ENCODE measurements around the gene MEOX1.

The MEOX1 gene

DNA sequence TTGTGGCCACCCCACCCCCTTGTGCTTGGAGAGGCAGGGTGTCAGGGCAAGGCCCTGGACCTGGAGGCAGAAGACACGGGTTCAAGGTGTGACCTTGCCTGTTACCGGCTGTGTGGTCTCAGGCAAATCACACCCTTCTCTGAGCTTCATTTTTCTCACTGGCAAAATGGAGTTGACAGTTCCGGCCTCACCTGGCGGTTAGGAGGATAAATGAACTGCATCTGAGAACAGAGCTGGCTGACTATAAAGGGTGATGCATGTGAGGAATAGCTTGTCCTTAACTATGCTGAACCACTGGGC, 4.2 kb upstream of the MEOX1 start:
- H3K4me3 ChIP-seq: no peak overlapping the region
- DNase-seq (ENCODE audit: low spot score): no peak
- peak overlapping the region in 1 of 2 donors; percentile 71 for H3K27ac ChIP-seq
- TF ChIP-seq, protein P1, sequence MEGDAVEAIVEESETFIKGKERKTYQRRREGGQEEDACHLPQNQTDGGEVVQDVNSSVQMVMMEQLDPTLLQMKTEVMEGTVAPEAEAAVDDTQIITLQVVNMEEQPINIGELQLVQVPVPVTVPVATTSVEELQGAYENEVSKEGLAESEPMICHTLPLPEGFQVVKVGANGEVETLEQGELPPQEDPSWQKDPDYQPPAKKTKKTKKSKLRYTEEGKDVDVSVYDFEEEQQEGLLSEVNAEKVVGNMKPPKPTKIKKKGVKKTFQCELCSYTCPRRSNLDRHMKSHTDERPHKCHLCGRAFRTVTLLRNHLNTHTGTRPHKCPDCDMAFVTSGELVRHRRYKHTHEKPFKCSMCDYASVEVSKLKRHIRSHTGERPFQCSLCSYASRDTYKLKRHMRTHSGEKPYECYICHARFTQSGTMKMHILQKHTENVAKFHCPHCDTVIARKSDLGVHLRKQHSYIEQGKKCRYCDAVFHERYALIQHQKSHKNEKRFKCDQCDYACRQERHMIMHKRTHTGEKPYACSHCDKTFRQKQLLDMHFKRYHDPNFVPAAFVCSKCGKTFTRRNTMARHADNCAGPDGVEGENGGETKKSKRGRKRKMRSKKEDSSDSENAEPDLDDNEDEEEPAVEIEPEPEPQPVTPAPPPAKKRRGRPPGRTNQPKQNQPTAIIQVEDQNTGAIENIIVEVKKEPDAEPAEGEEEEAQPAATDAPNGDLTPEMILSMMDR (IDR thresholded peaks at IDR 0.05): no peak

GRCh38 chr17:43665084-43665936, 3.6 kb upstream of the MEOX1 start:
- no peak for DNase-seq (ENCODE audit: low spot score)
- peak overlapping the region in 1 of 2 donors; percentile 71 for H3K27ac ChIP-seq

DNA sequence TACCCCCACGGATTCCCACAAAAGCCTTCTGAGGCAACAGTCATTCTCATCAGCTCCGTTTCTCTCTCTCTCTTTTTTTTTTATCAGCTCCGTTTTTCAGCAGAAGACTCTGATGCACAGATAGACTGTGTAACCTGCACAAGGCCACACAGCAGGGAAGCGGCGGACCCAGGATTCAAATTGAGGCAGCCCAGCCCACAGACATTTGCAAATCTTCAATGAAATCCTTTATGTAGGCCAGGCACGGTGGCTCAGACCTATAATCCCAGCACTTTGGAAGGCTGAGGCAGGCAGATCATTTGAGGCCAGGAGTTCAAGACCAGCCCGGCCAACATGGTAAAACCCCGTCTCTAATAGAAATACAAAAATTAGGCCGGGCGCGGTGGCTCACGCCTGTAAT, 2.4 kb upstream of the MEOX1 start:
- DNase-seq (ENCODE audit: low spot score): no peak
- Histone ChIP-seq H3K4me3 (no peak overlapping the region), H3K27ac (no peak overlapping the region)
- TF ChIP-seq, protein P1 (IDR thresholded peaks at IDR 0.05): no peak

More at GRCh38 chr17:43665084-43665936, 3.6 kb upstream of the MEOX1 start:
- no peak overlapping the region for H3K4me3 ChIP-seq
- TF ChIP-seq, protein P1 (IDR thresholded peaks at IDR 0.05): no peak

DNA sequence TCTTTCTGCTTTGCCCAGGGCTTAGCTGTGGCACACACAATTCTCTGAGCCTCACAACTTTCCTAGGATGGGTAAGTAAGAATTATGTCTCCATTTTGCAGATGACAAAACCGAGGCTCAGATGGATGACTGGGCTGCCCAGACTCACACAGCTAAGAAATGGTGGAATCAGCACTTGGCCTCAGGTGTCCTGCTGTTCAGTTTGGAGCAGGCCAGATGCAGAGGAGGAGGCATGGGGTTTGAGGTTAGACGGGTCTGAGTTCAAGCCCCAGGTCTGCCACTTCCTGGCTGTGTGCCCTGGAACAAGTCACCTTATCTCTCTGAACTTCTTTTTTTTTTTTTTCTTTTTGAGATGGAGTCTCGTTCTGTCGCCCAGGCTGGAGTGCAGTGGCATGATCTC, 1.7 kb upstream of the MEOX1 start:
- Histone ChIP-seq H3K4me3 (no peak overlapping the region), H3K27ac (no peak overlapping the region)
- TF ChIP-seq, protein P1 (IDR thresholded peaks at IDR 0.05): no peak
- DNase-seq (ENCODE audit: low spot score): no peak

DNA sequence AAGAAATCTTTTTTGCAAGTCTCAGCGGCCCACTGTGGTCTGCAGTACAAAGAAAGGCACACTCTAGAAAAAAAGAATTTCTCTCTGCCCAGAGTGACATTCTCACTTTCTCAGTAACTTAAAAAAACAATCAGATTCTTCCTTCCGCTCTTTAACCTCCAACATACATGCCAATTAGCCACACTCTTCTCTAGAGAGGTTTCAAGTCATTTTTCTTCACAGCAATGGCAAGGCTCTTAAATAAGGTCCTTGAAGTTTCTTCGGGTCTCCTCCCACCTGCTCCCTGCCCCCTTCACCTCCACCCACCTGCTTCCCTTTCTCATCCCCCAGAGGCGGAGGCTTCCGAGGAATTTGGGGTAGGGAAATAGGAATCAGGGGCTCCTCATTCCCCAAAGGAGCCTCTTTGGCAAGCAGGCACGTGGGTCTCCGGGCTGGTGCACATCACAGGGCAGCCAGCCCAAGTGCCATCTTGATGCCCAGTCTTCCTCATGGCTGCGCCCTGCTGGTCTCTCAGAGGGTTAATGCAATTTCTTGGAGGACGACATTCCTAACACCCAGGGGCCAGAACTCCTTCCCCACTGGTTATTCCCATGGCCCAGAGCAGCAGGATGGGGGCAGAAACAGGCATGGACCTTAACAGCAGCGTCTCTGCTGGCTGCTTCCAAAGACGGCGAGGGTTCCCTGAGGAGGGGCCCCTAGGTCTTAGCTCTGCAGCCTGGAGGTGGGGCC, 855 bp upstream of the MEOX1 start:
- Histone ChIP-seq H3K4me3 (no peak overlapping the region), H3K27ac (no peak overlapping the region)
- TF ChIP-seq, protein P1 (IDR thresholded peaks at IDR 0.05): no peak
- DNase-seq (ENCODE audit: low spot score): no peak

DNA sequence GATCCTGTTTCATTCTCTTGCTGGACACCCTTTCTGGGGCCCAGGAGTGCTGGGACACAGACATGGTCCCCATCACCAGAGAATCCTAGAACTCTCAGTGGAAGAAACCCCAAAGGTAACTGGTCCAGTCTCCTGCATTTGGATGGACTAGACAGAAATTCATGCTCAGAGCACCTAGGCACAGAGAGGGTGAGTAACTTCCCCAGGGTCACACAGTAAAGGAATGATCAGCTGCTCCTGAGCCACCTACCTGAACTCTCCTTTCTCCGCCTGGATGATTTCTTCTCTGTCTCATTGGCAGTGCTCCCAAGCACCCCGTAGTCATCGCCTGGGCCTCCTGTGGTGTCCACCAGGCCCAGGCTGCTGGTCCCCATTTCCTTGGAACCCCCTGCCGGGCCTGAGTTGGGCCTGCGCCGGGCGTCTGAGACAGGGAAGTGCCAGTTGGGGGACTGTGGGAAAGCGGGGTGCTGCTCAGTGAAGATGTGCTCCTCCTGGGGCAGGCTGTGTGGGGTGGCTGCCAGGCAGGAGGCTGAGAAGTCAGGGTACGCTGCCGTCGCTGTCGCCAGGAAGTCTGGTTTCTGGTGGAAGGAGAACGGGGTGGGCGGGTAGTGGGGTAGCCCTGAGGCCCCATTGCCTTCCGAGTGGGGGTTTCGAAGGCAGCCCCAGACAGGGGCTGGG, 767 bp downstream of the MEOX1 start:
- H3K4me3 ChIP-seq: peak overlapping the region; percentile 17
- TF ChIP-seq, protein P1 (IDR thresholded peaks at IDR 0.05): no peak
- peak overlapping the region in 1 of 2 donors; percentile 31 for H3K27ac ChIP-seq
- DNase-seq (ENCODE audit: low spot score): no peak
